Peyer's patch (tissue), 4 donors: ENCODE measurements around the gene HSPA12B. TPM values are rescaled to one million over a fixed set of nuclear protein-coding genes. Genes with fewer than 3 reads are reported as not detected.
A peak's percentile ranks its signal among the peaks of the same experiment; 100 is the strongest.

Experiments
- DNase-seq, 3 donors: peaks; one replicate each; pipeline ENCODE4 v3.0.0-alpha.2; 2017 to 2019
- H3K27ac ChIP-seq, 4 donors: fragments of 200-600 bp; sonication (generic); one replicate each; pipeline ENCODE4 v1.5.1; 2016 to 2019
- H3K27me3 ChIP-seq, 2 donors: fragments of 200-600 bp; sonication (generic); one replicate each; pipeline ENCODE4 v1.5.1; 2019
- H3K36me3 ChIP-seq, 3 donors: fragments of 200-600 bp; sonication (generic); one replicate each; pipeline ENCODE4 v1.5.1; 2016 to 2019
- H3K4me1 ChIP-seq, 4 donors: fragments of 200-600 bp; sonication (generic); one replicate each; pipeline ENCODE4 v1.5.1; 2016 to 2019
- H3K4me3 ChIP-seq, 4 donors: fragments of 200-600 bp; sonication (generic); 1 replicate in 3 of 4; 2 replicates in 1 of 4; pipeline ENCODE4 v1.5.1; 2016 to 2019; ENCODE audit warnings: mild to moderate bottlenecking in 1 of 4
- H3K9me3 ChIP-seq, 4 donors: fragments of 200-600 bp; sonication (generic); one replicate each; pipeline ENCODE4 v1.5.1; 2016 to 2019; ENCODE audit warnings: mild to moderate bottlenecking in 1 of 4
- POLR2A ChIP-seq, 2 donors: fragments of 450-650 bp; IDR thresholded peaks; one replicate each; pipeline ENCODE4 v1.5.1; 2017; ENCODE audit warnings: antibody characterized with exemption in 2 of 2, mild to moderate bottlenecking in 2 of 2, moderate library complexity in 2 of 2
- total RNA-seq, 4 donors: library from RNA; depleted of rRNA; stranded (reverse); fragments of >200 nt; gene quantifications; one replicate each; pipeline ENCODE4 v1.1.0, GENCODE V29; 2016
- TF ChIP-seq, protein P1 (sequence below), 6 experiments: fragments of 450-650 bp in 4 of 6; fragments of 200-600 bp in 2 of 6; sonication (generic) in 1 of 6; IDR thresholded peaks; one replicate each; pipeline ENCODE4 v1.5.1; 2017 to 2019; ENCODE audit warnings: antibody characterized with exemption in 6 of 6, mild to moderate bottlenecking in 3 of 6, moderate library complexity in 1 of 6

Gene HSPA12B
- total RNA-seq, 4 donors from 2014 or later = 1.2 to 4.3 (median 2.3) TPM

DNA sequence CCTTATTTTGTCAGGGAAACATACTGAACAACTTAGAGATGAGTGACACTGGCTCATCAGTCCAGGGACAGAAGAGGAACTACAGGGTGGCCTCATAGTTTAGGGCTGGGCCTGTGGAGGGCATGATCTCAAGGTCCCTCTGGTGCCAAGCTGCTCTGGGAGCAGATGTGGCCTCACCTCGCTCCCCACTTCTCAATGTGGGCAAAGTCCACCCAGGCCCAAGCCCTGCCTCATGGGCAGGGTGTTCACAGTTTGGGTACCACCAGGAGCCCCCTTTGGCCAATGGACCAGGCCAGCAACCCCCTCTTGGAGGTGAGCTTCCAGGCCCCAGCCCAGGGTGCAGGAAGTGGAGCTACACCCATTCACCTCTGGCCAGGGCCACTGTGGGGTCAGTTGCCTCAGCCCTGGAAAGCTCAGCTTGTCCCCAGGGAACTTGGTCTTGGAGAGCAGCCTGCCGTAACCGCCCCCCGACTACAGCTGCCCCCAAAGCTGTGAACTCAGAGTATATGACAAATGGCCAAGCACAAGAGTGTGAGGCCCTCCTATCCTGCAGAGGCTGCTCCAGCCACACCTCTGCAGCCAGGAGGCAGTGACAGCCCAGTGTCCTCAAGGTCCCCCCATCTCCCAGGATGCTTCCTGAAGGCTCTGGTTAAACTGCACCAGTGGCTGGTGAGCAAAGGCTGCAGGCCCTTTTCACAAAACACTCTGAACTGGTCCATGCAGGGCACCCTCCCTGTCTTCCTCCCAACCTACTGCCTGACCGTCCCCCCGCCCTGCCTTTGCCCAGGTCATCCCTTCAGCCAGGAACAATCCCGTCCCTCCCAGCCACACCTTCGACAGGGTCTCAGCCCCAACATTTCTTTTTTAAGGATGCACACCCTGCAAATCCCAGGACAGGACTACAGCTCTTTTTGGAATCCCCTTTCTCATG is 31.5 kb downstream of the HSPA12B start:
- H3K27me3 ChIP-seq = no peaks in the 10 kb centered on the region
- no peaks in the 10 kb centered on the region for H3K36me3 ChIP-seq
- peaks cover 0 to 30% (median 9%) of the 10 kb centered on the region in 4 donors for H3K4me1 ChIP-seq
- peak overlapping the region in 1 of 4 donors; percentile 51 for H3K27ac ChIP-seq
- no peak overlapping the region for H3K4me3 ChIP-seq
- no peak for DNase-seq
- TF ChIP-seq, protein P1, sequence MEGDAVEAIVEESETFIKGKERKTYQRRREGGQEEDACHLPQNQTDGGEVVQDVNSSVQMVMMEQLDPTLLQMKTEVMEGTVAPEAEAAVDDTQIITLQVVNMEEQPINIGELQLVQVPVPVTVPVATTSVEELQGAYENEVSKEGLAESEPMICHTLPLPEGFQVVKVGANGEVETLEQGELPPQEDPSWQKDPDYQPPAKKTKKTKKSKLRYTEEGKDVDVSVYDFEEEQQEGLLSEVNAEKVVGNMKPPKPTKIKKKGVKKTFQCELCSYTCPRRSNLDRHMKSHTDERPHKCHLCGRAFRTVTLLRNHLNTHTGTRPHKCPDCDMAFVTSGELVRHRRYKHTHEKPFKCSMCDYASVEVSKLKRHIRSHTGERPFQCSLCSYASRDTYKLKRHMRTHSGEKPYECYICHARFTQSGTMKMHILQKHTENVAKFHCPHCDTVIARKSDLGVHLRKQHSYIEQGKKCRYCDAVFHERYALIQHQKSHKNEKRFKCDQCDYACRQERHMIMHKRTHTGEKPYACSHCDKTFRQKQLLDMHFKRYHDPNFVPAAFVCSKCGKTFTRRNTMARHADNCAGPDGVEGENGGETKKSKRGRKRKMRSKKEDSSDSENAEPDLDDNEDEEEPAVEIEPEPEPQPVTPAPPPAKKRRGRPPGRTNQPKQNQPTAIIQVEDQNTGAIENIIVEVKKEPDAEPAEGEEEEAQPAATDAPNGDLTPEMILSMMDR (IDR thresholded peaks at IDR 0.05) = no peak
- TF ChIP-seq POLR2A (IDR thresholded peaks at IDR 0.05) = no peak
- H3K9me3 ChIP-seq = no peaks in the 10 kb centered on the region

GRCh38 chr20:3764659-3765058 is 32.2 kb downstream of the HSPA12B start:
- Histone ChIP-seq H3K4me1 (peaks cover 0 to 33% (median 9%) of the 10 kb centered on the region in 4 donors), H3K27ac (peak overlapping the region in 2 of 4 donors; percentile 17 to 51), H3K27me3 (no peaks in the 10 kb centered on the region), H3K36me3 (no peaks in the 10 kb centered on the region), H3K9me3 (no peaks in the 10 kb centered on the region), H3K4me3 (no peak overlapping the region)
- DNase-seq = no peak
- TF ChIP-seq, protein P1 (IDR thresholded peaks at IDR 0.05) = no peak
- no peak for TF ChIP-seq POLR2A (IDR thresholded peaks at IDR 0.05)

DNA sequence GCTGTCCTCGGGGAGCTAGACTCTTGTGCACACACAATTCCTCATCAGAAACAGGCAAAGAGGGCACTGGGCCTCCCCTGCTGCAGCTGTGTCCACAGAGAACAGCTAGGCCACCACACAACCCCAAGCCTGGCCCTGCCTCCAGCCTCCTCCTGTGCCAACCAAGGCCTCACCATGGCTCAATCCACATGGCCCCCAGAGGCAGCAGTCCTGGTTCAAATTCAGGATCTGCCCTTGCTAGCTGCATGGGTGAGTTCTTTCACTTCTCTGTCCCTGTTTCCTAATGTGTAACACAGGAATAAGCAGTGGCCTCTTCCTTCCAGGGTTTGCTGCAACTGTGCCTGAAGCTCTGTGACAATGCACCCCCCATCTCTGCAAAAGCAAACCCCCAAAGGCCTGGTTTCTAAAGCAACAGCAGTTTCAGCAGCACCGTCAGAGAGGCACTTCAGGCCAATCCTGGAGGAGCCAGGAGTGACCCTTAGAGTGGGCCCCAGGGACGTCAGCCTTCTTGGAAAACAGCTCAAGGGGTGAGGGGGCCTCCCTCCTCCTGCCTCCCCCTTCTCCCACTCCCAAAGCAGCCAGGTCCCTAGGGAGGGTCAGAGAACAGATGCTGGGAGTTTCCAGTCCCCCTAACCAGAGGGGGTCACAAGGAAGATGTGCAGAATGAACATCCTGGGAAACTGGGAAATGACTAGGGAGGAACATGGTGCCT is 32.8 kb downstream of the HSPA12B start:
- Histone ChIP-seq H3K4me3 (no peak overlapping the region), H3K9me3 (no peaks in the 10 kb centered on the region), H3K36me3 (no peaks in the 10 kb centered on the region), H3K27ac (peak overlapping the region in 2 of 4 donors; percentile 17 to 51), H3K27me3 (no peaks in the 10 kb centered on the region), H3K4me1 (peaks cover 0 to 33% (median 9%) of the 10 kb centered on the region in 4 donors)
- DNase-seq = no peak
- TF ChIP-seq, protein P1 (IDR thresholded peaks at IDR 0.05) = no peak
- no peak for TF ChIP-seq POLR2A (IDR thresholded peaks at IDR 0.05)

GRCh38 chr20:3766422-3767109 is 34.1 kb downstream of the HSPA12B start:
- Histone ChIP-seq H3K27ac (peak overlapping the region in 3 of 4 donors; percentile 4 to 94 (median 91)), H3K4me3 (peak overlapping the region; percentile 52 to 91 (median 67)), H3K9me3 (no peaks in the 10 kb centered on the region), H3K4me1 (peaks cover 0 to 33% (median 9%) of the 10 kb centered on the region in 4 donors), H3K36me3 (no peaks in the 10 kb centered on the region), H3K27me3 (no peaks in the 10 kb centered on the region)
- no peak for TF ChIP-seq POLR2A (IDR thresholded peaks at IDR 0.05)
- TF ChIP-seq, protein P1 (IDR thresholded peaks at IDR 0.05) = no peak
- DNase-seq = no peak

DNA sequence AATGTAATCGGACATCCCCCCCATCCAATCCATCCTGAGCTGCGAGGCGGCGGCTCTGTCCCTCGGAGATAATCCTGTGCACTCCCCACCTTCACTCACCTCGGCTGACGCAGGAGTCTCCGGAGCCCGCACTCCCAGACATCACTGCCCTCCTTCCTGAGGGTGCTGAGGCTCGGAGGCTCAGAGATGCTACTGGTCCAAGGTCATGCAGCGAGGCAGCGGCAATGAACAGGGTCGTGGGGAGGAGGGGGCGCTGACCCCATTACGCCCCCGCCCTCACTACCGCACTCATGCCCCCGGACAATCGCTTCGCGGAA is 34.6 kb downstream of the HSPA12B start:
- H3K4me3 ChIP-seq = peak overlapping the region; percentile 52 to 91 (median 67)
- DNase-seq = no peak
- peak overlapping the region in 3 of 4 donors; percentile 23 to 94 (median 91) for H3K27ac ChIP-seq
- no peaks in the 10 kb centered on the region for H3K27me3 ChIP-seq
- H3K9me3 ChIP-seq = no peaks in the 10 kb centered on the region
- H3K4me1 ChIP-seq = peaks cover 0 to 33% (median 9%) of the 10 kb centered on the region in 4 donors
- no peaks in the 10 kb centered on the region for H3K36me3 ChIP-seq
- TF ChIP-seq POLR2A (IDR thresholded peaks at IDR 0.05) = no peak
- TF ChIP-seq, protein P1 (IDR thresholded peaks at IDR 0.05) = no peak
